ENCODE measurements around the gene LRRC23. TPM values are rescaled to one million over a fixed set of nuclear protein-coding genes. Genes with fewer than 3 reads are reported as not detected.

The LRRC23 gene
- total RNA-seq, 3 donors from 2014 or later: 7.4 to 15.4 (median 10.8) TPM

- no peaks in the 10 kb centered on the region for H3K9me3 ChIP-seq
- peak overlapping the region; percentile 98 to 99 for H3K27ac ChIP-seq
- no peak for DNase-seq (ENCODE audit: low spot score in 2 of 2)
- no peaks in the 10 kb centered on the region for H3K27me3 ChIP-seq
- no peaks in the 10 kb centered on the region for H3K36me3 ChIP-seq
- H3K4me3 ChIP-seq: no peak overlapping the region
- intact Hi-C loops (cut with DNase I; ENCODE audit: low total_unique reads): loop anchor here (10.0 kb wide), 1 partner anchor 95 kb away; the partner anchor contains the start of gene TPI1
- TF ChIP-seq POLR2A (IDR thresholded peaks at IDR 0.05): no peak
- TF ChIP-seq POLR2AphosphoS5 (IDR thresholded peaks at IDR 0.05): no peak
- TF ChIP-seq, protein P1, sequence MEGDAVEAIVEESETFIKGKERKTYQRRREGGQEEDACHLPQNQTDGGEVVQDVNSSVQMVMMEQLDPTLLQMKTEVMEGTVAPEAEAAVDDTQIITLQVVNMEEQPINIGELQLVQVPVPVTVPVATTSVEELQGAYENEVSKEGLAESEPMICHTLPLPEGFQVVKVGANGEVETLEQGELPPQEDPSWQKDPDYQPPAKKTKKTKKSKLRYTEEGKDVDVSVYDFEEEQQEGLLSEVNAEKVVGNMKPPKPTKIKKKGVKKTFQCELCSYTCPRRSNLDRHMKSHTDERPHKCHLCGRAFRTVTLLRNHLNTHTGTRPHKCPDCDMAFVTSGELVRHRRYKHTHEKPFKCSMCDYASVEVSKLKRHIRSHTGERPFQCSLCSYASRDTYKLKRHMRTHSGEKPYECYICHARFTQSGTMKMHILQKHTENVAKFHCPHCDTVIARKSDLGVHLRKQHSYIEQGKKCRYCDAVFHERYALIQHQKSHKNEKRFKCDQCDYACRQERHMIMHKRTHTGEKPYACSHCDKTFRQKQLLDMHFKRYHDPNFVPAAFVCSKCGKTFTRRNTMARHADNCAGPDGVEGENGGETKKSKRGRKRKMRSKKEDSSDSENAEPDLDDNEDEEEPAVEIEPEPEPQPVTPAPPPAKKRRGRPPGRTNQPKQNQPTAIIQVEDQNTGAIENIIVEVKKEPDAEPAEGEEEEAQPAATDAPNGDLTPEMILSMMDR (IDR thresholded peaks at IDR 0.05): no peak
- peaks cover 8 to 17% of the 10 kb centered on the region in 2 donors for H3K4me1 ChIP-seq
Observed at GRCh38 chr12:6959805-6960592, 55.4 kb downstream of the LRRC23 start.

DNA sequence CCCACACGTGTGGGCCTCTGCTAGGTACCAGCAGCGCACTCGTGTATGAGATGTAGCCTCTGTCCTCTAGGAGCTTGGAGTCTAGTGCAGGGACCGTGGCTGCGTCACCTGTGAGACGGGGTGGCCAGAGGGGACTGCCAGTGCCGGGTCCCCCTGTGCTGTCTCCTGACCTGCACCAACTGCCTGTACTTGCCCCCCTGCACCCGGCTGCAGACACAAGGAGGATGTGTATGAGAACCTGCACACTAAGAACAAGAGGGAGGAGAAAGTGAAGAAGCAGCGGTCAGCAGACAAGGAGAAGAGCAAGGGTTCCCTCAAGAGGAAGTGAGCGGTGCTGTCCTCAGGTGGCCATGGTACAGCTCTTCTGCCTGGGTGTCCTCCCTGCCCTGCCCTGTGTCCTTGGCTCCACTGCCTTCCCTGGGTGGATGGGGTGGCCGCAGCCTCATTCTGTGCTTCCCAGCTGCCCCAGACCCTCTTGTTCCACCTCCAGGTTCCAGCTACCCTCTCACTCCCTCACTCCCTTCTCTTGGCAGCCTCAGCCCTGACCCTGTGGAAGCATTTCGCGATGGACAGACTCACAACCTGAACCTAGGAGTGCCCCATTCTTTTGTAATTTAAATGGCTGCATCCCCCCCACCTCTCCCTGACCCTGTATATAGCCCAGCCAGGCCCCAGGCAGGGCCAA lies 56.1 kb downstream of the LRRC23 start:
- no peaks in the 10 kb centered on the region for H3K27me3 ChIP-seq
- peak overlapping the region; percentile 98 to 99 for H3K27ac ChIP-seq
- H3K4me1 ChIP-seq: peaks cover 8 to 22% of the 10 kb centered on the region in 2 donors
- no peaks in the 10 kb centered on the region for H3K9me3 ChIP-seq
- TF ChIP-seq, protein P1 (IDR thresholded peaks at IDR 0.05): peak in 1 of 3 donors; percentile 12
- TF ChIP-seq POLR2AphosphoS5 (IDR thresholded peaks at IDR 0.05): no peak
- no peak for TF ChIP-seq POLR2A (IDR thresholded peaks at IDR 0.05)
- peak overlapping the region in 2 of 3 donors; percentile 76 to 78 for H3K4me3 ChIP-seq
- no peaks in the 10 kb centered on the region for H3K36me3 ChIP-seq
- no peak for DNase-seq (ENCODE audit: low spot score in 2 of 2)
- intact Hi-C loops (cut with DNase I; ENCODE audit: low total_unique reads): loop anchor here (10.0 kb wide), 1 partner anchor 96 kb away; the partner anchor contains the start of gene TPI1

GRCh38 chr12:6961278-6961694 lies 56.7 kb downstream of the LRRC23 start:
- intact Hi-C loops (cut with DNase I; ENCODE audit: low total_unique reads): loop anchor here (10.0 kb wide), 1 partner anchor 96 kb away; the partner anchor contains the start of gene TPI1
- Histone ChIP-seq H3K4me3 (peak overlapping the region; percentile 24 to 78 (median 76)), H3K27ac (peak overlapping the region; percentile 98 to 99), H3K36me3 (no peaks in the 10 kb centered on the region), H3K9me3 (no peaks in the 10 kb centered on the region), H3K4me1 (peaks cover 8 to 22% of the 10 kb centered on the region in 2 donors), H3K27me3 (no peaks in the 10 kb centered on the region)
- TF ChIP-seq POLR2A (IDR thresholded peaks at IDR 0.05) (no peak), POLR2AphosphoS5 (IDR thresholded peaks at IDR 0.05) (peak in 2 of 3 donors; percentile 47 to 55)
- TF ChIP-seq, protein P1 (IDR thresholded peaks at IDR 0.05): no peak
- peak; percentile 77 to 79 for DNase-seq (ENCODE audit: low spot score in 2 of 2)

GRCh38 chr12:6961695-6962284 lies 57.2 kb downstream of the LRRC23 start:
- Histone ChIP-seq H3K4me3 (peak overlapping the region; percentile 24 to 78 (median 76)), H3K9me3 (no peaks in the 10 kb centered on the region), H3K27me3 (no peaks in the 10 kb centered on the region), H3K27ac (peak overlapping the region; percentile 98 to 99), H3K36me3 (no peaks in the 10 kb centered on the region), H3K4me1 (peaks cover 8 to 22% of the 10 kb centered on the region in 2 donors)
- intact Hi-C loops (cut with DNase I; ENCODE audit: low total_unique reads): loop anchor here (10.0 kb wide), 1 partner anchor 97 kb away; the partner anchor contains the start of gene TPI1
- peak in 1 of 2 donors; percentile 55 for DNase-seq (ENCODE audit: low spot score in 2 of 2)
- no peak for TF ChIP-seq POLR2AphosphoS5 (IDR thresholded peaks at IDR 0.05)
- TF ChIP-seq, protein P1 (IDR thresholded peaks at IDR 0.05): peak; percentile 25 to 43 (median 26)

All from breast epithelium (tissue), 4 donors.